ENCODE data around the gene FXYD5.

Gene FXYD5

GRCh38 chr19:35155441-35155840 lies 906 bp downstream of the FXYD5 start:
- no peak for DNase-seq (ENCODE audit: low read depth in 2 of 3, low spot score in 2 of 3)

- no peak for DNase-seq (ENCODE audit: low read depth in 2 of 3, low spot score in 2 of 3)
These were observed 1.6 kb downstream of the FXYD5 start for GRCh38 chr19:35155981-35156672.

DNA sequence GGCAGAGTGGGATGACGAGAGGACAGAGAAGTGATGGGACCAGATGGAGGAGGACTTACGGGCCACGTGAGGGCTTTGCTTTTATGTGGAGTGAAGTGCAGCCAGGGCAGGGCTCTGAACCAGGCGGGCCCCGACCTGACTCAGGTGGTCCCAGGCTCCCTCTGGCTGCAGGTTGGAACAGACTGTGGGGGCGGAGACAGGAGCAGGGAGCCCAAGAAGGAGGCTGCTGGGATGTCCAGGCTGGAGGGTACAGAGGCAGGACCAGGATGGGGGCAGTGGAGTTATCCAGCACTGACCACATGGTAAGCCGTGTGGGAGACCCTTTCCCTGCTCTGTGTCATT lies 2.1 kb downstream of the FXYD5 start:
- DNase-seq (ENCODE audit: low read depth in 2 of 3, low spot score in 2 of 3), result no peak

- DNase-seq (ENCODE audit: low read depth in 2 of 3, low spot score in 2 of 3), result no peak
These were observed 2.9 kb downstream of the FXYD5 start for GRCh38 chr19:35157431-35157830.

GRCh38 chr19:35159606-35160005 lies 5.1 kb downstream of the FXYD5 start:
- no peak for DNase-seq (ENCODE audit: low read depth in 2 of 3, low spot score in 2 of 3)

GRCh38 chr19:35160629-35161433 lies 6.3 kb downstream of the FXYD5 start:
- no peak for DNase-seq (ENCODE audit: low read depth in 2 of 3, low spot score in 2 of 3)

DNA sequence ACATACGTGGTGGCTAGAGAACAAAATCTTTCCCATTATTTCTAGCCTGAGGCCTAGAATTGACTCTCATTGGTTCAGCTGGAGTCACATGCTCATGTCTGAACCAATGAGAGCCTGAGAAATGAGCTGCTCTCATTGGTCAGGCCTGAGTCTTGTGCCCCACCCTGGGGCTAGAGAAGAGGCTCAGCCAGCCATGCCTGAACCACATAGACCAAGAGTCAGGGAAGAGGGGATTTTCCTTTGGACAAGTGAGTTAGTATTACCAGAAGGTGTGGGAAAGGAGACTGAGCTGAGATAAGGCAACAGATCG lies 6.9 kb downstream of the FXYD5 start:
- no peak for DNase-seq (ENCODE audit: low read depth in 2 of 3, low spot score in 2 of 3)

DNA sequence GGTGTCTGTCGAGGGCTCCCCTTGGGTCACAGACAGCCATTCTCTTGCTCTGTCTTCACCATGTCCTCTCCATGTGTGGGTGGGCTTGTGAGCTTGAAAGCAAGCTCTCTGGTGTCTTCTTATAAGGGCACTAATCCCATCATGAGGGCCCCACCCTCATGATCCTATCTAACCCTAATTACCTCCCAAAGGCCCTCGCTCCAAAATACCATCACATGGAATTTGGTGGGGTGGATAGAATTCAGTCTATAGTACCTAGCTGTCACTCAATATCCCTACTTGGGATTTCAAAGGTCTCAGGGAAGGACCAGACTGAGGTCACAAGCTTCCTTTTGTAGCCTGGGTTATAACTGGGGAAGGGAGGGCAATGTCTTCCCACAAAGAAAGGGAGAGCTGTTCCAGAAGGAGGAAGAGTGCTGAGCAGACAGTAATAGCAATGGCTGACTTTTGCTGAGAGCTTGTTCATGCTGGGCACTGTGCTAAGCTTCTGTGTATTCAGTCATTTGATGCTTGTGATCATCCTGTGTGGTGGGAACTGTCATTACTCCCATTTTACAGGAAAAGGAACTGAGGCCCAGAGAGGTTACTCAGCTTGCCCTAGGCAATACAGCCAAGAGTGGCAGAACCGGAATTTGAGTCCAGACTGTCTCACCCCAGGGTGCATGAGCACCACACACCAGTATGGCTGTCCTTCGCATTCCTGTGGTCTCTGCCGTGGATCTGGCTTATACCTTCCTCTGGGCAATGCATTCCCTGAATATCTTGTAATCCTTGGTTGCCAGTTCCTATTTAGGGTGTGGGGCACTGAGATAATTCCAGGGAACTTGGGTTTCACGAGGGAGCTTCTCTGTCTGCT lies 8.2 kb downstream of the FXYD5 start:
- DNase-seq (ENCODE audit: low read depth in 2 of 3, low spot score in 2 of 3), result no peak

DNA sequence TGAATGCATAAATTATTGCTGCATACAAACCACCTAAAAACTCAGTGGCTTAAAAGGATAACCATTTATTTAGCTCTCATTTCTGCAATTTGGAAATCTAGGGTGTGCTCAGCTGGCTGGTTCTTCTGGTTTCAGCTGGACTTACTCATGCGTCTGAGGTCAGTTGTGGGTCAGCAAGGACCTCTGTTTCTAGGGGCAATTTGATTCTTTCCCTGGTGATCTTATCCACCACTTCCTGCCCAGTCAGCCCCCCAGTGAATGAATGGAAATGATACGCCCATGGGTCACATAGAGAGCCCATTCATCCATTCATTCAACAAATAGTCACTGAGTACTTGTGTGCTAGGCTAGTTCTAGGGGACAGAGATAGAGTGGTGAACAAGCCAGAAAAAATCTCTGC lies 9.9 kb downstream of the FXYD5 start:
- no peak for DNase-seq (ENCODE audit: low read depth in 2 of 3, low spot score in 2 of 3)

DNA sequence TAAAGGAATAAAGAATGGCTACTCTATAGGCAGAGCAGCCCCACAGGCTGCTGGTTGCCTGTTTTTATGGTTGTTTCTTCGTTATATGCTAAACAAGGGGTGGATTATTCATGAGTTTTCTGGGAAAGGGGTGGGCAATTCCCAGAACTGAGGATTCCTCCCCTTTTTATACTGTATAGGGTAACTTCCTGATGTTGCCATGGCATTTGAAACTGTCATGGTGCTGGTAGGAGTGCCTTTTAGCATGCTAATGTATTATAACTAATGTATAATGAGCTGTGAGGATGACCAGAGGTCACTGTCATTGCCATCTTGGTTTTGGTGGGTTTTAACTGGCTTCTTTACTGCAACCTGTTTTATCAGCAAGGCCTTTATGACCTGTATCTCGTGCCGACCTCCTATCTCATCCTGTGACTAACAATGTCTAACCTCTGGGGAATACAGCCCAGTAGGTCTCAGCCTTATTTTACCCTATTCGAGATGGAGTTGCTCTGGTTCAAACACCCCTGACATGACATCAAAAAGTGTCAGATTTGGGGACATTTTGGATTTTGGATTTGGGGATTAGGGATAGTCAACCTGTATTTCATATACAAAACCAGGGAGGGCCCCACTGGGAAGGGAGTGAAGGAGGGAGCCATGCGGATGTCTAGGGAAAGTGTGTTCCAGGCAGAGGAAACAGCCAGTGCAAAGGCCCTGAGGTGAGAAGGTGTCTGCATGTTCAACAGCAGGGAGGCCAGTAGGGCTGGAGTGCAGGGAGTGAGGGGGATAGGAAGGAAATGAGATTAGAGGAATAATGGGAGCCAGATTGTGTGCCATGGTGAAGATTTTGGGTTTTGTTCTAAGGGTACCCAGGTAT lies 10.9 kb downstream of the FXYD5 start:
- no peak for DNase-seq (ENCODE audit: low read depth in 2 of 3, low spot score in 2 of 3)

GRCh38 chr19:35166100-35167063 lies 11.8 kb downstream of the FXYD5 start:
- DNase-seq (ENCODE audit: low read depth in 2 of 3, low spot score in 2 of 3), result no peak

DNA sequence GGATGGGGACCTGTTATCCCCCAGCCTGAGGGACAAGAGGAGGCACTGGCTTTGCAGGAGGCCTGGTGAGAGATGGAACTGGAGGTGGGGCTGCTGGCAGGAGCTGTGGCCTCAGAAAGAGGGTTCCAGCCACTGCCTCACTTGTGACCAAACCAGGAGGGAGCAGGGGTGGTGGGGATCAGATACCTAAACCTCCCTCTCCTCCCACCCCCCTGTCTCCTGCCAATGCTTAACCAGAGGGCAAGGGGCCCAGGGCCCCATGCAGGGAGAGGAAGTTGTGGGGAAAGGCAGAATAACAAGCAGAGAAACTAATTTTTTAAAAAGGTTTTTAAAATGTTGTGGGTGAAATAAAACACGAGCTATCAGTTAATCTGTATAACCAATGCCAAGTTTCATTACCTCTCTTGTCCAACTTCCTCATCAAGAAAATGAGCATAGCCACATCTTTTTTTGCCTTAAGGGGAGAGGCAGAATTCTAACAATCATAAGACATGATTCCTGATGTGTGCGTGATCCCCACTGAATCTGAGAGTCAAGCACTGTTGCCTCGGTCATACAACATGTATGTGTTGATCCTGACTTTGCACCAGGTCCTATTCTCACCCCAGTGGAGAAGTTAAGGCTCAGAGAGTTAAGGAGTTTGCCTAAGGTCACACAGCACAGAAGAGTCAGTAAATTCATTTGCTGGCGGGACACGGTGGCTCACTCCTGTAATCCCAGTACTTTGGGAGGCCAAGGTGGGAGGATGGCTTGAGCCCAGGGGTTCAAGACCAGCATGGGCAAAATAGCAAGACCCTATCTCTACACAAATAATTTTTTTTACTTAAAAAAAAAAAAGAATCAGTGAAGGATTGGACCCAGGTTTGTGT lies 12.9 kb downstream of the FXYD5 start:
- no peak for DNase-seq (ENCODE audit: low read depth in 2 of 3, low spot score in 2 of 3)

DNA sequence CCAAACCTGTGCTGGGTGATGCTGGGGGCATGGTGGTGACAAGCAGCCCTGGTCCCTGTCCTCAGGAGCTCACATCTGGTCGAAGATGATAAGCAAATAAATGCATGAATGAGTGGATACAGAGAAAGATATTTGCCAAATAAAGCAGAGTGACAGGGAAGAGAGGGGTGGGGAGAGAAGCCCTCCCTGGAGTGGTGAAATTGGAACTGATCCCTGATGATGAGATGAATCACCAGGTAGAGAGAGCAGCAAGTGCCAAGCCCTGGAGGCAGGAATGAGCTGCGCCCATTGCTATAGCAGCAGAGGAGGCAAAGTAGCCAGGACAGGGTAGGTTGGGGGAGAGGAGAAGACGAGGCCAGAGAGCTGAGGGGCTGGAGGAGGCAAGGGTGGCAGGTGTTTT lies 13.7 kb downstream of the FXYD5 start:
- no peak for DNase-seq (ENCODE audit: low read depth in 2 of 3, low spot score in 2 of 3)

GRCh38 chr19:35169221-35169995 lies 14.9 kb downstream of the FXYD5 start:
- no peak for DNase-seq (ENCODE audit: low read depth in 2 of 3, low spot score in 2 of 3)

GRCh38 chr19:35170359-35171061 lies 16.0 kb downstream of the FXYD5 start:
- no peak for DNase-seq (ENCODE audit: low read depth in 2 of 3, low spot score in 2 of 3)

- no peak for DNase-seq (ENCODE audit: low read depth in 2 of 3, low spot score in 2 of 3)
These were observed 17.2 kb downstream of the FXYD5 start for GRCh38 chr19:35171730-35172129.

GRCh38 chr19:35174226-35174625 lies 19.7 kb downstream of the FXYD5 start:
- no peak for DNase-seq (ENCODE audit: low read depth in 2 of 3, low spot score in 2 of 3)

- no peak for DNase-seq (ENCODE audit: low read depth in 2 of 3, low spot score in 2 of 3)
These were observed 21.6 kb downstream of the FXYD5 start for GRCh38 chr19:35176181-35176570.

Data from activated CD8-positive, alpha-beta memory T cell treated with anti-CD3 and anti-CD28 coated beads for 48 hours (primary cell).